Measurements from ENCODE around the gene WDPCP.
"Not testable (repeated sequence)": the region's sequence is repeated elsewhere in the genome, so short reads cannot be mapped to it uniquely, and the experiment has no call there.

The WDPCP gene

GRCh38 chr2:63588385-63589147 lies at the start of gene WDPCP, which contains the start of gene MDH1:
WDPCP (minus strand) TSS chr2:63588477; CDS start chr2:63588271, 206 bp downstream.
MDH1 (plus strand) TSS chr2:63588963; CDS start chr2:63589044, 81 bp downstream.
- H3K4me3 ChIP-seq (ENCODE audit: low read length) = peak within 1 kb of the TSS; percentile 86
- TF ChIP-seq ZNF274 (IDR thresholded peaks at IDR 0.05; ENCODE audit: low read depth, low read length) = no peak

GRCh38 chr2:63632382-63632781 lies 44.1 kb upstream of the WDPCP start:
- no peak for TF ChIP-seq ZNF274 (IDR thresholded peaks at IDR 0.05; ENCODE audit: low read depth, low read length)

GRCh38 chr2:63631501-63631900 lies 43.2 kb upstream of the WDPCP start:
- H3K4me3 ChIP-seq (ENCODE audit: low read length) = no peak overlapping the region
- TF ChIP-seq ZNF274 (IDR thresholded peaks at IDR 0.05; ENCODE audit: low read depth, low read length) = no peak

More at GRCh38 chr2:63632382-63632781, 44.1 kb upstream of the WDPCP start:
- H3K4me3 ChIP-seq (ENCODE audit: low read length) = no peak overlapping the region

GRCh38 chr2:63628403-63628942 lies 40.2 kb upstream of the WDPCP start:
- H3K4me3 ChIP-seq (ENCODE audit: low read length) = no peak overlapping the region
- TF ChIP-seq ZNF274 (IDR thresholded peaks at IDR 0.05; ENCODE audit: low read depth, low read length) = no peak

- no peak for TF ChIP-seq ZNF274 (IDR thresholded peaks at IDR 0.05; ENCODE audit: low read depth, low read length)
Measured at GRCh38 chr2:63627866-63628265, 39.6 kb upstream of the WDPCP start.

GRCh38 chr2:63623763-63624162 lies 35.5 kb upstream of the WDPCP start:
- H3K4me3 ChIP-seq (ENCODE audit: low read length) = not testable (repeated sequence)

More at GRCh38 chr2:63627866-63628265, 39.6 kb upstream of the WDPCP start:
- H3K4me3 ChIP-seq (ENCODE audit: low read length) = no peak overlapping the region

GRCh38 chr2:63622751-63623150 lies 34.5 kb upstream of the WDPCP start:
- TF ChIP-seq ZNF274 (IDR thresholded peaks at IDR 0.05; ENCODE audit: low read depth, low read length) = no peak
- no peak overlapping the region for H3K4me3 ChIP-seq (ENCODE audit: low read length)

- TF ChIP-seq ZNF274 (IDR thresholded peaks at IDR 0.05; ENCODE audit: low read depth, low read length) = no peak
- H3K4me3 ChIP-seq (ENCODE audit: low read length) = no peak overlapping the region
Measured at GRCh38 chr2:63619328-63619727, 31.1 kb upstream of the WDPCP start.

GRCh38 chr2:63617366-63617765 lies 29.1 kb upstream of the WDPCP start:
- TF ChIP-seq ZNF274 (IDR thresholded peaks at IDR 0.05; ENCODE audit: low read depth, low read length) = no peak
- no peak overlapping the region for H3K4me3 ChIP-seq (ENCODE audit: low read length)

- no peak for TF ChIP-seq ZNF274 (IDR thresholded peaks at IDR 0.05; ENCODE audit: low read depth, low read length)
- no peak overlapping the region for H3K4me3 ChIP-seq (ENCODE audit: low read length)
Measured at GRCh38 chr2:63614983-63615945, 27.0 kb upstream of the WDPCP start.

GRCh38 chr2:63614448-63614968 lies 26.2 kb upstream of the WDPCP start:
- H3K4me3 ChIP-seq (ENCODE audit: low read length) = no peak overlapping the region
- TF ChIP-seq ZNF274 (IDR thresholded peaks at IDR 0.05; ENCODE audit: low read depth, low read length) = no peak

GRCh38 chr2:63613391-63613901 lies 25.2 kb upstream of the WDPCP start:
- H3K4me3 ChIP-seq (ENCODE audit: low read length) = no peak overlapping the region
- TF ChIP-seq ZNF274 (IDR thresholded peaks at IDR 0.05; ENCODE audit: low read depth, low read length) = no peak

GRCh38 chr2:63610525-63610924 lies 22.2 kb upstream of the WDPCP start:
- no peak overlapping the region for H3K4me3 ChIP-seq (ENCODE audit: low read length)
- TF ChIP-seq ZNF274 (IDR thresholded peaks at IDR 0.05; ENCODE audit: low read depth, low read length) = no peak

GRCh38 chr2:63608865-63609264 lies 20.6 kb upstream of the WDPCP start:
- not testable (repeated sequence) for H3K4me3 ChIP-seq (ENCODE audit: low read length)
